Smooth muscle cell (in vitro differentiated cells): ENCODE data around the gene VSTM2L. TPM values are rescaled to one million over a fixed set of nuclear protein-coding genes. Genes with fewer than 3 reads are reported as not detected.

ENCODE experiments used
- DNase-seq: peaks from one replicate; lab custom pipeline; 2025; ENCODE audit not compliant: unreplicated experiment; lab: John Stamatoyannopoulos, UW
- H2AFZ ChIP-seq: fragments of 200-600 bp; sonication (generic); 2 replicates; pipeline ENCODE4 v1.6.0; 2016; ENCODE audit warnings: antibody characterized with exemption, low read depth, mild to moderate bottlenecking
- H3F3A ChIP-seq: fragments of 200-600 bp; sonication (generic); 2 replicates; pipeline ENCODE4 v1.6.0; 2017; ENCODE audit warnings: antibody characterized with exemption, low read depth
- H3K27ac ChIP-seq: fragments of 200-600 bp; sonication (generic); 2 replicates; pipeline ENCODE4 v1.5.1; 2016; ENCODE audit warnings: low read depth, mild to moderate bottlenecking
- H3K27me3 ChIP-seq: fragments of 200-600 bp; sonication (generic); 2 replicates; pipeline ENCODE4 v1.6.1; 2016; ENCODE audit warnings: low read depth, mild to moderate bottlenecking
- H3K36me3 ChIP-seq: fragments of 200-600 bp; sonication (generic); 2 replicates; pipeline ENCODE4 v1.5.1; 2016; ENCODE audit warnings: low read depth
- H3K4me1 ChIP-seq: fragments of 200-600 bp; sonication (generic); 2 replicates; pipeline ENCODE4 v1.5.1; 2016; ENCODE audit warnings: low read depth
- H3K4me2 ChIP-seq: fragments of 200-600 bp; sonication (generic); 2 replicates; pipeline ENCODE4 v1.6.0; 2016; ENCODE audit warnings: mild to moderate bottlenecking
- H3K4me3 ChIP-seq: fragments of 200-600 bp; sonication (generic); 2 replicates; pipeline ENCODE4 v1.5.1; 2016; ENCODE audit warnings: mild to moderate bottlenecking
- H3K79me2 ChIP-seq: fragments of 200-600 bp; sonication (generic); 2 replicates; pipeline ENCODE4 v1.6.0; 2016; ENCODE audit warnings: low read depth, mild to moderate bottlenecking
- H3K9ac ChIP-seq: fragments of 200-600 bp; sonication (generic); 2 replicates; pipeline ENCODE4 v1.6.0; 2016; ENCODE audit warnings: low read depth
- H3K9me3 ChIP-seq: fragments of 200-600 bp; sonication (generic); replicated peaks from 2 replicates; pipeline ENCODE4 v1.5.1; 2016; ENCODE audit warnings: low read depth
- H4K20me1 ChIP-seq: fragments of 200-600 bp; sonication (generic); 2 replicates; pipeline ENCODE4 v1.6.0; 2016; ENCODE audit warnings: low read depth
- CTCF ChIP-seq: fragments of 200-600 bp; sonication (generic); IDR thresholded peaks from 2 replicates; pipeline ENCODE4 v1.5.1; 2017; ENCODE audit warnings: borderline replicate concordance, mild to moderate bottlenecking, antibody characterized with exemption; ENCODE audit not compliant: insufficient read depth, poor library complexity, severe bottlenecking
- WGBS: methylation state at CpG from one replicate; pipeline ENCODE4 v1.1.7; 2016; ENCODE audit warnings: low lambda C conversion rate; 5-methylcytosine and 5-hydroxymethylcytosine counted together
- polyA plus RNA-seq: library from polyadenylated mRNA; unstranded; fragments of >200 nt; fragmentation: Nextera tagmentation; extraction: Ambion mirVana; gene quantifications from 2 replicates; pipeline ENCODE4 v1.2.1, GENCODE V29; 2016
- total RNA-seq: library from RNA; depleted of rRNA; stranded (reverse); fragments of >200 nt; gene quantifications from 2 replicates; pipeline ENCODE4 v1.2.3, GENCODE V29; 2014

VSTM2L gene
- total and polyA plus RNA-seq, 2 experiments from 2014 or later: 0.56 to 1.9 TPM

GRCh38 chr20:37941992-37942391 is 39.1 kb downstream of the VSTM2L start:
- H3F3A ChIP-seq: no peaks in the 10 kb centered on the region
- TF ChIP-seq CTCF: no peak
- 86% methylated on average over 6 of the region's 6 CpGs for WGBS

DNA sequence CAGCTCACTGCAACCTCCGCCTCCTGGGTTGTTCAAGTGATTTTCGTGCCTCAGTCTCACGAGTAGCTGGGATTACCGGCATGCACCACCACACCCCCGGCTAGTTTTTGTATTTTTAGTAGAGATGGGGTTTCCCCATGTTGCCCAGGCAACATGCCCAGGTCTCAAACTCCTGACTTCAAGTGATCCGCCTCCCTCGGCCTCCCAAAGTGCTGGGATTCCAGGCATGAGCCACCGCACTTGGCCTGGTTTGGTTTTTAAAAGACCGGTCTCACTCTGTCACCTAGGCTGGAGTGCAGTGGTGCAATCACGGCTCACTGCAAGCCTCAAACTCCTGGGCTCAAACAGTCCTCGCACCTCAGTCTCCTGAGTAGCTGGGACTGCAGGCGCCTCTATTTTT is 40.1 kb downstream of the VSTM2L start:
- H4K20me1 ChIP-seq: no peaks in the 10 kb centered on the region
- H3K36me3 ChIP-seq: no peaks in the 10 kb centered on the region
- H2AFZ ChIP-seq: no peak overlapping the region
- H3K9ac ChIP-seq: no peak overlapping the region
- no peaks in the 10 kb centered on the region for H3K4me1 ChIP-seq
- no peak for DNase-seq
- no peaks in the 10 kb centered on the region for H3K79me2 ChIP-seq
- TF ChIP-seq CTCF: no peak
- no peak overlapping the region for H3K27ac ChIP-seq
- H3K9me3 ChIP-seq: no peaks in the 10 kb centered on the region
- H3K4me2 ChIP-seq: no peak overlapping the region
- 91% methylated on average over 12 of the region's 12 CpGs for WGBS
- no peaks in the 10 kb centered on the region for H3K27me3 ChIP-seq
- no peak overlapping the region for H3K4me3 ChIP-seq
- no peaks in the 10 kb centered on the region for H3F3A ChIP-seq

More at GRCh38 chr20:37941992-37942391, 39.1 kb downstream of the VSTM2L start:
- no peaks in the 10 kb centered on the region for H3K36me3 ChIP-seq
- H3K4me1 ChIP-seq: no peaks in the 10 kb centered on the region
- no peak overlapping the region for H3K4me3 ChIP-seq
- H2AFZ ChIP-seq: no peak overlapping the region
- no peaks in the 10 kb centered on the region for H3K9me3 ChIP-seq
- no peaks in the 10 kb centered on the region for H4K20me1 ChIP-seq
- DNase-seq: no peak
- H3K9ac ChIP-seq: no peak overlapping the region
- no peak overlapping the region for H3K27ac ChIP-seq
- H3K79me2 ChIP-seq: no peaks in the 10 kb centered on the region
- H3K4me2 ChIP-seq: no peak overlapping the region
- H3K27me3 ChIP-seq: no peaks in the 10 kb centered on the region

GRCh38 chr20:37943501-37944455 is 40.9 kb downstream of the VSTM2L start:
- no peaks in the 10 kb centered on the region for H3F3A ChIP-seq
- no peak overlapping the region for H3K9ac ChIP-seq
- H3K4me2 ChIP-seq: no peak overlapping the region
- no peaks in the 10 kb centered on the region for H3K9me3 ChIP-seq
- H3K27ac ChIP-seq: no peak overlapping the region
- no peak overlapping the region for H3K4me3 ChIP-seq
- H3K27me3 ChIP-seq: no peaks in the 10 kb centered on the region
- H3K4me1 ChIP-seq: no peaks in the 10 kb centered on the region
- no peaks in the 10 kb centered on the region for H3K79me2 ChIP-seq
- DNase-seq: no peak
- TF ChIP-seq CTCF: no peak
- no peak overlapping the region for H2AFZ ChIP-seq
- H3K36me3 ChIP-seq: no peaks in the 10 kb centered on the region
- 84% methylated on average over 25 of the region's 47 CpGs for WGBS
- no peaks in the 10 kb centered on the region for H4K20me1 ChIP-seq
